A549 treated with AZD2906 at 1 μM for 4 hours (cell line): ENCODE results near the gene MARK2. TPM values are rescaled to one million over a fixed set of nuclear protein-coding genes. Genes with fewer than 3 reads are reported as not detected.

Source experiments
- total RNA-seq: library from RNA; stranded (reverse); fragments of 200-300 nt; extraction: Qiagen RNA extraction; gene quantifications from 5 replicates; pipeline ENCODE4 v1.2.3, GENCODE V29; 2022

MARK2 gene
- 26.0 to 28.7 TPM (median 28.1 TPM) in 5 replicates for total RNA-seq

DNA sequence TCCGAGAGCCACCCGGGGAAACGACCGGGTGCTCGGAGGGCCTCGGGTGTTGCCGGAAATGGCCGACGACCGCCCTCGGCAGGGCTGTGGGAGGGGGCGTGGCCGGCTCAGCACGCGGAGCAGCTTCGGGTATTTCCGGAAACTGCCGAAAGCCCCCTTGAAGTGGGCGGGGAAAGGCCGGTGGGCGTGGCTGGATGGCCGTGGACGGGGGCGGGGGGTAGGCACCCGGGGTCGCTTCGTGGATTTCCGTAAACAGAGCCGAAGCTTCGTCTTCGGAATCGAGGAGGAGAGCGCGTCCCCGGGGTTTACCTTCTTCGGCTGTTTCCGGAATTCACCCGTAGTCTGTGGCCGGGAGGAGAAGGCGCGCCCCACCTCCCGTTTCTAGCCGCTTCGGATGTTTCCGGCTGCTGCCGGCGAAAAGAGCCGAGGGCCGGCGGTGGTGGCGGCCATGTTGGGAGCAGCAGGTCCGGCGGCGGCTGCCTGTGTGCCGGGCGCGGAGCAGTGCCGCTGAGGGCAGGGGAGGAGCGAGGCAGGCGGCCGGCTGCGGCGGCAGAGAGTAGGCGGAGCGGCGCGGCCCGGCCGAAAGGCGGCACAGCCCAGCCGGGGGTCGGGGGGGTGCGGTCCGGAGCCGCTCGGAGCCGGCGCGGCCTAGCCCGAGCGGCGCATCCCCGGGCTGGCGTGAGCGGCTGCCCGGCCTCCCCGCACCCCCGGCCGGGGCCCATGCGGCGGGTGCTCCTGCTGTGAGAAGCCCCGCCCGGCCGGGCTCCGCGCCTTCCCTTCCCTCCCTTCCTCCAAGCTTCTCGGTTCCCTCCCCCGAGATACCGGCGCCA, at the start of gene MARK2:
Gene MARK2 (plus strand): TSS at position 433 of the 830 bp plus-strand sequence. CDS start 397 bp downstream, at position 830.

DNA sequence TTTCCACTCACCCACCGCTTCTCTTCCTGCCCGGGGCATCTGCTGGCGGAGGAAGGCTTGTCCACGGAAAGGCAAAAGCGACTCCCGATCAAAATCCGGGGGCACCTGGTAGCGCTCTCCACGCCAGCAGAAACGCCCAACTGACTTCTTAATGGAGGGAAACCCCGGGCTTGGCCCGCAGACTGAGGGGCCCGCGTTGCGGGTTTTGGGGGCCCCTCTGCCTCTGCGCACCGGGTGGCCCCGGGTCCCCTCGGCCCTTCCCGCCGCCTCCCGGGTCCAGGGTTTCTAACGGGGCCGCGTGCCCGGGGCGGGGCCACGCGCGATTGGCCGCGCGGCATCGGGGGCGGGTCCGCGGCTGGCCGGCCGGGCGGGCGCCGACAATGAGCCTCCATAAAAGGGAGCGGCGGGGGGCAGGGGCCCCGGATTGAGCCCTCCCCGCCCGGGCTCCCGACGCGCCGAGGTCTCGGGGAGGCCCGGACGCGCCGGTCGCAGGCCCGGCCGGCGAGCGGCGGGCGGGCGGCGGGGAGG, 25.8 kb upstream of the MARK2 start, which contains the start of gene SPINDOC:
Gene SPINDOC (plus strand): TSS at position 422 of the 528 bp plus-strand sequence. CDS start 231 bp downstream, outside the sequence.

DNA sequence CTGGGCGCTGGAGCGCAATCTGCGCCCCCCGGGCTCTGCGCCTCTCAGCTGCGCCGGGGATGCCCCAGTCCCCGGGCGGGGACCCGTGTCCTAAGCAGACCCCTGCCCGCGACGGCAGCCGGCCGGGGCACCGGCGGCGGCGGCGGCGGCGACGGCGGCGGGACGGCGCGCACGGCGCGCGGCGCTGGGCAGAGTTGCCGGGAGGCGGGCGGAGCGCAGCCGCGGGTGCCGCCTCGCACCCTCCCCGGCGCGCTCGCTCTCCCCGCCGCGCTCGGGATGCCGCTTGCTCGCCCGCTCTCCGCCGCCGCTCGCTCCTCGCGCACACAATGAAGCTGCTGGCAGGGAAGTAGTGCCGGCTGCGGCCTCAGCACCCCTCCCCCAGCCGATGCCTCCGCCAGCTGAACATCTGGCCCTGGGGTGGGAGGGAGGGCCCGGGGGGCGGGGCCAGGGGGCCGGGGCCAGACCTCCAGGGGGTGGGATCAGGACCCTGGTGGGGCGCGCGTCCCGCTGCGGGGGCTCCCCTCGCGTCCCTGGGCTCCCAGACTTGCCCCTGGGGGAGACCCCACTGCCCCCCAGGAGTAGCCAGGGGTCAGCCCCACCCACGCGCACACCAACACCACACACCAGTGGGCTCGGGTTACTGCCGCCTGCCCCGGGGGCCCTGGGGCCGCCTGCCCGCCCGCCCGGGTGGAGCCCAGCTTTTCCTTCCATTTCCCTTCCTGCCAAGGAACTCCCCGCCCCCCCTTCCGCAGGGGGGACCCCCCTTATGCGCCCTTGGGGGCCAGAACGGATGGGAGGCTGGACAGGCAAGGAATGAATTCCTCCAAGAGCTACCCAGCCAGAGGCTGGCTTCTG, 78.2 kb downstream of the MARK2 start, which contains the start of gene RCOR2:
Gene RCOR2 (minus strand): TSS at position 328 of the 855 bp plus-strand sequence. CDS start 708 bp downstream, outside the sequence.

DNA sequence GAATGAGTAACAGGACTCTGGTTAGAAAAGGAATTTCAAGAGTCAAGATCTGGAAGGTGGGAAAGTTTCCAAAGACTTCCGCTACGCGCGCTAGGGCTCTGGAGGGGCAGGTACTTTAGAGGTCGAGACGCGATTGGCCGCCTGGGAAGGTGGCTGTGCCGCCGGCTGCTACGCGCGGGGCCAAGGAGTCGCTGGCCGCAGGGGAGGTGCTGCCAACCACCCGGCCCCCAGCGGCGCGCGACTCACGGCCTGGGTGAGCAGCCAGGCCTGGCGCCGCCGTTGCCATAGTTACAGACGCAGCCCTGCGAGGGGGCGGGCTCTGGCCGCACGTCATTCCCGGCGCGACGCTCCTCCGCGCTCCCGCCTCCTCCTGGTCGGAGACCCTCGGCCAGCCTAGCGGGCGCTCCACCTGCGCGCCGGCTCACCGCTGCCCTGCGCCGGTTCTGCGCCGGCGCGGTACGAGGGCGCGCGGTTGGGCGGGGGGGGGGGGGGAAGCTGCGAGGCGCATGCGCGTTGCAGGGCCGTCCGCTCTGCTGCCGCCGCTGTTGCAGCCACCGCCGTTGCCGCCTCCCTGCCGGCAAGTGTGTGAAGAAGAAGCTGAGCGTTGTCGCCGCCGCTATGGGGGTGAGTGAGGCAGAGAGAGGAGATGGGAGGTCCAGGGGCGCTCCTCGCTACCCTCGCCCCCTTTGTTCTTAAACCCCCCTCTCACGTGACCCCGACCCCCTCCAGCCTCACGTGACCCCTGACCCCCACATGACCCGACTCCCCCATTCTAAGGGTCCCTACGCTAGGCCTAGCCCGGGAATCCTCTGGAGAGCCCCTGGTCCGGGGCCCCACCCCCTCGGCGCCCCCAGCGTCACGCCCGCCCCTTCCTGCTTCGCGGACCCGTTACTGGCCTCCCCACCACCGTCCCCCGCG, 99.8 kb downstream of the MARK2 start, which contains the start of gene NAA40:
Gene NAA40 (plus strand): TSS at position 524 of the 918 bp plus-strand sequence. CDS start 95 bp downstream, at position 619.

Other genes with a start within 250 kb of the MARK2 start
- 49.9 to 69.8 TPM (median 66.1 TPM) in 5 replicates for gene PLAAT3, start 224.7 kb upstream of the MARK2 start, total RNA-seq
- gene ATL3, start 167.7 kb upstream of the MARK2 start, total RNA-seq = 28.5 to 37.6 TPM (median 31.5 TPM) in 5 replicates
- 91.1 to 107 TPM (median 95.7 TPM) in 5 replicates for gene RTN3, start 157.6 kb upstream of the MARK2 start, total RNA-seq
- 4.5 to 5.8 TPM (median 5.2 TPM) in 5 replicates for gene ZFTA, start 70.3 kb upstream of the MARK2 start, total RNA-seq
- gene SPINDOC, start 25.7 kb upstream of the MARK2 start, total RNA-seq = 33.4 to 49.4 TPM (median 47.4 TPM) in 5 replicates
- 0.62 to 1.2 TPM (median 0.80 TPM) in 5 replicates for gene RCOR2, start 78.1 kb downstream of the MARK2 start, total RNA-seq
- 12.8 to 15.2 TPM (median 14.3 TPM) in 5 replicates for gene NAA40, start 99.9 kb downstream of the MARK2 start, total RNA-seq
- gene COX8A, start 135.5 kb downstream of the MARK2 start, total RNA-seq = 696 to 1,142 TPM (median 1,073 TPM) in 5 replicates
- gene OTUB1, start 147.3 kb downstream of the MARK2 start, total RNA-seq = 108 to 132 TPM (median 126 TPM) in 5 replicates
- 0.05 to 0.07 TPM (median 0.06 TPM) in 4 of 5 replicates, not detected in the other for gene FLRT1, start 196.8 kb downstream of the MARK2 start, total RNA-seq